ENCODE results near the gene CTIF. TPM values are rescaled to one million over a fixed set of nuclear protein-coding genes. Genes with fewer than 3 reads are reported as not detected.

Gene CTIF
- total RNA-seq, 1 donor from 2014 or later = 48.5 TPM

DNA sequence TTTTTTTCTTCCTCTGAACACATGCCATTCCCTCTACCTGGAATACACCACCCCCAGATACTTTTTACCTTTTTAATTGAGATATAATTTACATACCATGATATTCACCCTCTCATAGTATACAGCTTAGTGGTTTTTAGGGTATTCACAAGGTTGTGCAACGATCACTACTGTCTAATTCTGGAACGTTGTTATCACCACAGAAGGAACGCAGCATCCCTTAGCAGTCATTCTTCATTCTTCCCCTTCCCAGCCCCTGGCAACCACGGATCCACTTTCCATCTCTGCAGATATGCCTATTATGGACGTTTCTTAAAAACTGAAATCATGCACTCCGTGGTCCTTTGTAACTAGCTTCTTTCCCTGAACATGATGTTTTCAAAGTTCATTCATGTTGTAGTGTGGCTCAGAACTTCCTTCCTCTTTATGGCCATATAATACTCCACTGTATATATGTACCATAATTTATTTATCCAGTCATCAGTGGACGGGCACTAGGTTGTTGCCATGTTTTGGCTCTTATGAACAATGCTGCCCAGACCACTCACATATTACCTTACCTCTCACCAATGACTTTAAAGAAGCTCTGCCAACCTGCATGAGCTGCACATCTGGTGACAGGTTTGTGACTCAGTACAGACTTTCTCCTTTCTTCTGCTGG lies 168.9 kb downstream of the CTIF start:
- H3K4me1 Mint-ChIP-seq (ENCODE audit: unreplicated experiment) = peaks cover 13% of the 10 kb centered on the region
- no peaks in the 10 kb centered on the region for H3K27me3 Mint-ChIP-seq
- no peak for DNase-seq (ENCODE audit: extremely low spot score, unreplicated experiment)
- no peak overlapping the region for H3K27ac Mint-ChIP-seq
- TF ChIP-seq, protein P1, sequence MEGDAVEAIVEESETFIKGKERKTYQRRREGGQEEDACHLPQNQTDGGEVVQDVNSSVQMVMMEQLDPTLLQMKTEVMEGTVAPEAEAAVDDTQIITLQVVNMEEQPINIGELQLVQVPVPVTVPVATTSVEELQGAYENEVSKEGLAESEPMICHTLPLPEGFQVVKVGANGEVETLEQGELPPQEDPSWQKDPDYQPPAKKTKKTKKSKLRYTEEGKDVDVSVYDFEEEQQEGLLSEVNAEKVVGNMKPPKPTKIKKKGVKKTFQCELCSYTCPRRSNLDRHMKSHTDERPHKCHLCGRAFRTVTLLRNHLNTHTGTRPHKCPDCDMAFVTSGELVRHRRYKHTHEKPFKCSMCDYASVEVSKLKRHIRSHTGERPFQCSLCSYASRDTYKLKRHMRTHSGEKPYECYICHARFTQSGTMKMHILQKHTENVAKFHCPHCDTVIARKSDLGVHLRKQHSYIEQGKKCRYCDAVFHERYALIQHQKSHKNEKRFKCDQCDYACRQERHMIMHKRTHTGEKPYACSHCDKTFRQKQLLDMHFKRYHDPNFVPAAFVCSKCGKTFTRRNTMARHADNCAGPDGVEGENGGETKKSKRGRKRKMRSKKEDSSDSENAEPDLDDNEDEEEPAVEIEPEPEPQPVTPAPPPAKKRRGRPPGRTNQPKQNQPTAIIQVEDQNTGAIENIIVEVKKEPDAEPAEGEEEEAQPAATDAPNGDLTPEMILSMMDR (conservative IDR thresholded peaks at IDR 0.05) = no peak
- H3K4me3 Mint-ChIP-seq = no peak overlapping the region
- peaks cover 5% of the 10 kb centered on the region for H3K9me3 Mint-ChIP-seq
- peaks cover 16% of the 10 kb centered on the region for H3K36me3 Mint-ChIP-seq

DNA sequence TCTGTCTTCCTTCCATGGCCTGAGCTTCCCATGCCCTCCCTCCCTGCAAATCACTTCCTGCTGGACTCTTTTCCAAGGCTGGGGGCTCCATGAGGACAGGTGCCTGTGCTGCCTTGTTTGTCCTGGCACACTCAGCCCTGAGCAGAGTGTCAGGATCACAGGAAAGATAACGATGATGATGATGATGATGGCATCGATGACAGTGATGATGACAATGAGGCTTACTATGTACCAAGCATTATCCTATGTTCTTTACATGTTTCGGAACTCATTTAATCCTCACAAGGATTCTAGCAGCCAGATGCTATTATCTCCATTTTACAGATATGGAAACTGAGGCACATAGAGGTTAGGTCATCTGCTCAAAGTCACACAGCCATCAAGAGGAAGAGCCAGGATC lies 170.0 kb downstream of the CTIF start:
- no peak overlapping the region for H3K4me3 Mint-ChIP-seq
- H3K9me3 Mint-ChIP-seq = peaks cover 5% of the 10 kb centered on the region
- no peaks in the 10 kb centered on the region for H3K27me3 Mint-ChIP-seq
- TF ChIP-seq, protein P1 (conservative IDR thresholded peaks at IDR 0.05) = no peak
- H3K4me1 Mint-ChIP-seq (ENCODE audit: unreplicated experiment) = peaks cover 6% of the 10 kb centered on the region
- H3K27ac Mint-ChIP-seq = no peak overlapping the region
- DNase-seq (ENCODE audit: extremely low spot score, unreplicated experiment) = no peak
- H3K36me3 Mint-ChIP-seq = peaks cover 15% of the 10 kb centered on the region

GRCh38 chr18:48709371-48710062 lies 170.7 kb downstream of the CTIF start:
- Mint-ChIP-seq H3K4me3 (no peak overlapping the region), H3K4me1 (ENCODE audit: unreplicated experiment) (peaks cover 6% of the 10 kb centered on the region), H3K9me3 (peaks cover 5% of the 10 kb centered on the region), H3K27ac (no peak overlapping the region), H3K27me3 (no peaks in the 10 kb centered on the region), H3K36me3 (peaks cover 18% of the 10 kb centered on the region)
- no peak for DNase-seq (ENCODE audit: extremely low spot score, unreplicated experiment)
- TF ChIP-seq, protein P1 (conservative IDR thresholded peaks at IDR 0.05) = no peak

DNA sequence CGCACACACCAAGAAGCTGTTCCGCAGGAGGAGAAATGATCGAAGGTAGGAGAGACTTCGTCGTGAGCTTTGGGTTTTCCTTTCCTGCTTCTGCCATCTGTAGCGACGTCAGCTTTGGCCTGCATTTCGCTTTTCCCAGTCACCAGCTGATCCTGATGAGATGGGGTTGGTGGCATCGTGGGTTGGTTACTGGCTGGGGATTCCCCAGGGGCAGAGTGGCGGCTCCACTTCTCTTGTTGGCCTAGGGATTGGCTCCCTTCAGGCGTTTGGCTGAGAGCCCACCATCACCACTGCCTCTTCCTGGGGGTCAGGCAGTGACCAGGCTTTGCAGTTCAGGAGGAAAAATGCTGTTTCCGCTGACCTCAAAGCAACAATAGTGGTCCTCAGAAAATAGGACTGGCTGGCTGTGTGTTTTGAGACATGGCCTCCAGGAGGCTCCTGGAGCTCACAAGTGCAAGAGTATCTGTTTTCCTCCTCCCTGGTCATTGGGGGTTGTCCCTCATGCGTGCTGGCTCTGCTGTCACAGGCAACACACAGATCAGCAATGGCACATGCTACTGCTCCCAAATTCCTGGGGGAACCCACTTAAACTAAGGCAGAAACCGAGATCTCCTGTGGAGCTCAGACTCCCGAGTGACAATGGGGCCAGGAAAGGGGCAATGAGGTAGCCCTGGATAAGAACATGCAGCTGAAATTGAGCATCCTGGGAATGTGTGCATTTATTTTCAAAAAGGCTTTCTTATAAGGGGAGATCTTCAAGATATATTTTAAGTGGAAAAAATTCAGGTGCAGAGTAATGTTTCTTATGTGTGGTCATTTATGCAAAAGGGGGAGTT lies 173.0 kb downstream of the CTIF start:
- no peak for DNase-seq (ENCODE audit: extremely low spot score, unreplicated experiment)
- H3K27me3 Mint-ChIP-seq = no peaks in the 10 kb centered on the region
- H3K9me3 Mint-ChIP-seq = peaks cover 5% of the 10 kb centered on the region

GRCh38 chr18:48713309-48713708 lies 174.5 kb downstream of the CTIF start:
- H3K4me3 Mint-ChIP-seq = no peak overlapping the region
- no peaks in the 10 kb centered on the region for H3K9me3 Mint-ChIP-seq
- peak overlapping the region; percentile 59 for H3K27ac Mint-ChIP-seq
- peaks cover 21% of the 10 kb centered on the region for H3K36me3 Mint-ChIP-seq
- TF ChIP-seq, protein P1 (conservative IDR thresholded peaks at IDR 0.05) = no peak
- DNase-seq (ENCODE audit: extremely low spot score, unreplicated experiment) = no peak
- no peaks in the 10 kb centered on the region for H3K27me3 Mint-ChIP-seq
- H3K4me1 Mint-ChIP-seq (ENCODE audit: unreplicated experiment) = peaks cover 11% of the 10 kb centered on the region

More for the DNA sequence above, 173.0 kb downstream of the CTIF start:
- Mint-ChIP-seq H3K4me1 (ENCODE audit: unreplicated experiment) (peaks cover 11% of the 10 kb centered on the region), H3K36me3 (peaks cover 21% of the 10 kb centered on the region), H3K27ac (no peak overlapping the region), H3K4me3 (no peak overlapping the region)
- TF ChIP-seq, protein P1 (conservative IDR thresholded peaks at IDR 0.05) = peak; percentile 75
